Kidney epithelial cell (primary cell): ENCODE data around the gene CBLN2. TPM values are rescaled to one million over a fixed set of nuclear protein-coding genes. Genes with fewer than 3 reads are reported as not detected.

ENCODE experiments used
- DNase-seq: peaks from one replicate; pipeline ENCODE4 v3.0.0-alpha.2; 2010; ENCODE audit warnings: low read depth
- H3K27me3 ChIP-seq: 2 replicates; pipeline ENCODE4 v1.6.0; 2011; ENCODE audit warnings: low read length; ENCODE audit not compliant: control insufficient read depth, insufficient read depth
- H3K36me3 ChIP-seq: 2 replicates; pipeline ENCODE4 v1.5.1; 2011; ENCODE audit warnings: low read length; ENCODE audit not compliant: control insufficient read depth, insufficient read depth
- H3K4me3 ChIP-seq: 2 replicates; pipeline ENCODE4 v1.5.1; 2011; ENCODE audit warnings: low read depth, mild to moderate bottlenecking, control low read depth, low read length
- CTCF ChIP-seq: IDR thresholded peaks from 2 replicates; pipeline ENCODE4 v1.5.1; 2011; ENCODE audit warnings: mild to moderate bottlenecking, moderate library complexity, low read length, control low read depth, inconsistent platforms; ENCODE audit not compliant: insufficient read depth, poor library complexity, severe bottlenecking
- total RNA-seq: library from RNA; depleted of rRNA; stranded (reverse); fragments of >200 nt; gene quantifications from 2 replicates; pipeline ENCODE4 v1.2.3, GENCODE V29; 2015

The CBLN2 gene
- total RNA-seq, 1 donor from 2014 or later = 0.04 TPM

GRCh38 chr18:72555968-72556367 is 11.8 kb upstream of the CBLN2 start:
- no peak for DNase-seq
- Histone ChIP-seq H3K27me3 (no peaks in the 10 kb centered on the region), H3K4me3 (no peak overlapping the region), H3K36me3 (no peaks in the 10 kb centered on the region)
- no peak for TF ChIP-seq CTCF

GRCh38 chr18:72555101-72555500 is 11.0 kb upstream of the CBLN2 start:
- TF ChIP-seq CTCF = no peak
- H3K27me3 ChIP-seq = no peaks in the 10 kb centered on the region
- no peak for DNase-seq
- H3K4me3 ChIP-seq = no peak overlapping the region
- H3K36me3 ChIP-seq = no peaks in the 10 kb centered on the region

- H3K27me3 ChIP-seq = peaks cover 39% of the 10 kb centered on the region
- no peak overlapping the region for H3K4me3 ChIP-seq
- no peak for DNase-seq
- H3K36me3 ChIP-seq = no peaks in the 10 kb centered on the region
- no peak for TF ChIP-seq CTCF
Observed at GRCh38 chr18:72543357-72544055, 636 bp downstream of the CBLN2 start.

GRCh38 chr18:72542984-72543356 is 1.2 kb downstream of the CBLN2 start:
- DNase-seq = no peak
- TF ChIP-seq CTCF = no peak
- H3K36me3 ChIP-seq = no peaks in the 10 kb centered on the region
- H3K4me3 ChIP-seq = no peak overlapping the region
- peaks cover 42% of the 10 kb centered on the region for H3K27me3 ChIP-seq

- no peaks in the 10 kb centered on the region for H3K36me3 ChIP-seq
- no peak for TF ChIP-seq CTCF
- no peak overlapping the region for H3K4me3 ChIP-seq
- peaks cover 42% of the 10 kb centered on the region for H3K27me3 ChIP-seq
- no peak for DNase-seq
Observed at GRCh38 chr18:72542342-72542741, 1.8 kb downstream of the CBLN2 start.

GRCh38 chr18:72541871-72542332 is 2.2 kb downstream of the CBLN2 start:
- no peak for DNase-seq
- Histone ChIP-seq H3K27me3 (peaks cover 42% of the 10 kb centered on the region), H3K4me3 (no peak overlapping the region), H3K36me3 (no peaks in the 10 kb centered on the region)
- no peak for TF ChIP-seq CTCF
